Activated naive CD8-positive, alpha-beta T cell treated with anti-CD3 and anti-CD28 coated beads, Interleukin-2, amount 50 U/mL, for 24 hours (primary cell): Measurements from ENCODE around the gene ARHGAP25.

Experiments used
- ATAC-seq: fragments of 150-1000 bp; cut with Tn5 transposase; one replicate; pipeline ENCODE4 v1.10.0; 2021
- DNase-seq: peaks from one replicate; pipeline ENCODE4 v3.0.0; 2021
- H3K27ac Mint-ChIP-seq: one replicate; pipeline ENCODE4 v1.8.0; 2021; ENCODE audit warnings: mild to moderate bottlenecking, mixed read lengths
- H3K27me3 Mint-ChIP-seq: one replicate; pipeline ENCODE4 v1.8.0; 2021; ENCODE audit warnings: mixed read lengths
- H3K36me3 Mint-ChIP-seq: one replicate; pipeline ENCODE4 v1.8.0; 2021; ENCODE audit warnings: low read depth, mixed read lengths
- H3K4me1 Mint-ChIP-seq: one replicate; pipeline ENCODE4 v1.8.0; 2021; ENCODE audit warnings: mixed read lengths
- H3K4me3 Mint-ChIP-seq: one replicate; pipeline ENCODE4 v1.8.0; 2021; ENCODE audit warnings: mild to moderate bottlenecking, moderate library complexity, mixed read lengths
- H3K9me3 Mint-ChIP-seq: one replicate; pipeline ENCODE4 v1.8.0; 2021; ENCODE audit warnings: mixed read lengths

Gene ARHGAP25

GRCh38 chr2:68762100-68762499 lies 27.5 kb downstream of the ARHGAP25 start:
- Mint-ChIP-seq H3K4me1 (peaks cover 92% of the 10 kb centered on the region), H3K9me3 (peaks cover 1% of the 10 kb centered on the region), H3K36me3 (peaks cover 27% of the 10 kb centered on the region), H3K27me3 (no peaks in the 10 kb centered on the region), H3K4me3 (peak overlapping the region; percentile 67), H3K27ac (peak overlapping the region; percentile 90)
- DNase-seq, result no peak
- no peak for ATAC-seq

GRCh38 chr2:68762665-68763064 lies 28.1 kb downstream of the ARHGAP25 start:
- DNase-seq (no peak), ATAC-seq (peak; percentile 64)
- peaks cover 21% of the 10 kb centered on the region for H3K36me3 Mint-ChIP-seq
- peak overlapping the region; percentile 67 for H3K4me3 Mint-ChIP-seq
- peaks cover 97% of the 10 kb centered on the region for H3K4me1 Mint-ChIP-seq
- H3K27ac Mint-ChIP-seq, result peak overlapping the region; percentile 90
- no peaks in the 10 kb centered on the region for H3K27me3 Mint-ChIP-seq
- H3K9me3 Mint-ChIP-seq, result no peaks in the 10 kb centered on the region

GRCh38 chr2:68764041-68764805 lies 29.6 kb downstream of the ARHGAP25 start:
- no peaks in the 10 kb centered on the region for H3K9me3 Mint-ChIP-seq
- H3K36me3 Mint-ChIP-seq, result peaks cover 13% of the 10 kb centered on the region
- DNase-seq, result no peak
- H3K27ac Mint-ChIP-seq, result peak overlapping the region; percentile 96
- H3K4me3 Mint-ChIP-seq, result peak overlapping the region; percentile 79
- H3K4me1 Mint-ChIP-seq, result peaks cover 98% of the 10 kb centered on the region
- H3K27me3 Mint-ChIP-seq, result no peaks in the 10 kb centered on the region
- ATAC-seq, result no peak

GRCh38 chr2:68764806-68765311 lies 30.2 kb downstream of the ARHGAP25 start:
- Mint-ChIP-seq H3K27ac (peak overlapping the region; percentile 96), H3K36me3 (peaks cover 12% of the 10 kb centered on the region), H3K4me3 (peak overlapping the region; percentile 79), H3K27me3 (no peaks in the 10 kb centered on the region), H3K9me3 (no peaks in the 10 kb centered on the region), H3K4me1 (peaks cover 99% of the 10 kb centered on the region)
- DNase-seq (no peak), ATAC-seq (no peak)

- H3K9me3 Mint-ChIP-seq, result no peaks in the 10 kb centered on the region
- ATAC-seq (no peak), DNase-seq (no peak)
- no peaks in the 10 kb centered on the region for H3K27me3 Mint-ChIP-seq
- H3K4me3 Mint-ChIP-seq, result peak overlapping the region; percentile 68
- H3K36me3 Mint-ChIP-seq, result peaks cover 12% of the 10 kb centered on the region
- H3K4me1 Mint-ChIP-seq, result peaks cover 99% of the 10 kb centered on the region
- H3K27ac Mint-ChIP-seq, result peak overlapping the region; percentile 96
These were observed 31.2 kb downstream of the ARHGAP25 start for GRCh38 chr2:68765739-68766375.

- Mint-ChIP-seq H3K27me3 (no peaks in the 10 kb centered on the region), H3K9me3 (no peaks in the 10 kb centered on the region), H3K27ac (peak overlapping the region; percentile 96), H3K4me1 (peaks cover 99% of the 10 kb centered on the region), H3K36me3 (peaks cover 15% of the 10 kb centered on the region), H3K4me3 (peak overlapping the region; percentile 68)
- DNase-seq, result peak; percentile 54
- peak; percentile 47 for ATAC-seq
These were observed 31.8 kb downstream of the ARHGAP25 start for GRCh38 chr2:68766376-68766845.

- H3K27me3 Mint-ChIP-seq, result no peaks in the 10 kb centered on the region
- DNase-seq (peak; percentile 51), ATAC-seq (peak; percentile 9)
- no peaks in the 10 kb centered on the region for H3K9me3 Mint-ChIP-seq
- H3K4me1 Mint-ChIP-seq, result peaks cover 99% of the 10 kb centered on the region
- peak overlapping the region; percentile 96 for H3K27ac Mint-ChIP-seq
- H3K4me3 Mint-ChIP-seq, result peak overlapping the region; percentile 68
- H3K36me3 Mint-ChIP-seq, result peaks cover 16% of the 10 kb centered on the region
These were observed 32.7 kb downstream of the ARHGAP25 start for GRCh38 chr2:68767031-68767961.

- no peak for ATAC-seq
- Mint-ChIP-seq H3K36me3 (peaks cover 21% of the 10 kb centered on the region), H3K9me3 (no peaks in the 10 kb centered on the region), H3K27me3 (no peaks in the 10 kb centered on the region), H3K4me1 (peaks cover 100% of the 10 kb centered on the region), H3K4me3 (peak overlapping the region; percentile 68), H3K27ac (peak overlapping the region; percentile 96)
- DNase-seq, result no peak
These were observed 33.4 kb downstream of the ARHGAP25 start for GRCh38 chr2:68767996-68768395.

GRCh38 chr2:68768461-68768860 lies 33.9 kb downstream of the ARHGAP25 start:
- Mint-ChIP-seq H3K27me3 (no peaks in the 10 kb centered on the region), H3K9me3 (no peaks in the 10 kb centered on the region), H3K4me1 (peaks cover 100% of the 10 kb centered on the region), H3K27ac (peak overlapping the region; percentile 96), H3K36me3 (peaks cover 22% of the 10 kb centered on the region), H3K4me3 (peak overlapping the region; percentile 69)
- ATAC-seq, result no peak
- DNase-seq, result no peak

- peak overlapping the region; percentile 69 for H3K4me3 Mint-ChIP-seq
- peaks cover 100% of the 10 kb centered on the region for H3K4me1 Mint-ChIP-seq
- peak overlapping the region; percentile 96 for H3K27ac Mint-ChIP-seq
- H3K36me3 Mint-ChIP-seq, result peaks cover 22% of the 10 kb centered on the region
- ATAC-seq (no peak), DNase-seq (no peak)
- no peaks in the 10 kb centered on the region for H3K27me3 Mint-ChIP-seq
- no peaks in the 10 kb centered on the region for H3K9me3 Mint-ChIP-seq
These were observed 34.3 kb downstream of the ARHGAP25 start for GRCh38 chr2:68768951-68769350.

GRCh38 chr2:68769586-68770270 lies 35.1 kb downstream of the ARHGAP25 start:
- Mint-ChIP-seq H3K27me3 (no peaks in the 10 kb centered on the region), H3K9me3 (no peaks in the 10 kb centered on the region), H3K36me3 (peaks cover 20% of the 10 kb centered on the region), H3K27ac (peak overlapping the region; percentile 96), H3K4me3 (peak overlapping the region; percentile 69), H3K4me1 (peaks cover 100% of the 10 kb centered on the region)
- peak; percentile 17 for ATAC-seq
- no peak for DNase-seq

- Mint-ChIP-seq H3K36me3 (peaks cover 24% of the 10 kb centered on the region), H3K27ac (peak overlapping the region; percentile 96), H3K27me3 (no peaks in the 10 kb centered on the region), H3K4me1 (peaks cover 99% of the 10 kb centered on the region), H3K9me3 (no peaks in the 10 kb centered on the region), H3K4me3 (peak overlapping the region; percentile 69)
- no peak for DNase-seq
- ATAC-seq, result peak; percentile 16
These were observed 35.9 kb downstream of the ARHGAP25 start for GRCh38 chr2:68770271-68771111.

- peak; percentile 38 for ATAC-seq
- Mint-ChIP-seq H3K36me3 (peaks cover 32% of the 10 kb centered on the region), H3K4me1 (peaks cover 99% of the 10 kb centered on the region), H3K4me3 (peak overlapping the region; percentile 69), H3K27me3 (no peaks in the 10 kb centered on the region), H3K27ac (peak overlapping the region; percentile 96), H3K9me3 (no peaks in the 10 kb centered on the region)
- no peak for DNase-seq
These were observed 36.7 kb downstream of the ARHGAP25 start for GRCh38 chr2:68771211-68771751.
